GM19452 (cell line): Measurements from ENCODE around the gene RXFP1.
A peak's percentile ranks its signal among the peaks of the same experiment; 100 is the strongest.

Experiments
- ATAC-seq: cut with Tn5 transposase; IDR thresholded peaks from one replicate; pipeline ENCODE4 v1.9.1; 2021; ENCODE audit not compliant: unreplicated experiment

Gene RXFP1

DNA sequence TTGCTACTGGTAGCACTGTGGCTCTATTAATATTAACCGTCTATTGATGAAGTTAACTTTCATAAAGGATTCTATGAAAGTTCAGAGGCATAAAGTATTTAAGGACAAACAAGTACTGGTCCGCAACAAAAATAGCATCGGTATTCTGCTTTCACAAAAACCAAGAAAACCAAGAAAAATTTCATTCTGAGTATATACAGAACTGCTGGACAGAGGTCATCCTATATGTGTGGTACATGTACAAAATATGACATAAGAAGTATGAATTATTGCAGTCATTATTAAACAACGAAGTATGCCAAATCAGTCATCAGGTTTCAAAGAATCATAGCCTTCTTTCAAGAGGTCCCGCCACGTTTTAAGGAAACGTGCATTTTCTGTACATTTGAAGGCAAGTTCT is 147.6 kb downstream of the RXFP1 start:
- no peak for ATAC-seq

GRCh38 chr4:158670975-158671664 is 149.4 kb downstream of the RXFP1 start:
- peak; percentile 28 for ATAC-seq

- no peak for ATAC-seq
These were observed 149.9 kb downstream of the RXFP1 start, which contains the start of gene C4orf46 for GRCh38 chr4:158671665-158671914. TSS of gene C4orf46 (minus strand) at chr4:158671887. CDS start at chr4:158671801, 86 bp downstream.

- ATAC-seq = peak; percentile 84
These were observed 150.5 kb downstream of the RXFP1 start, which contains the start of gene ETFDH for GRCh38 chr4:158671915-158672806. TSS of gene ETFDH (plus strand) at chr4:158672296. CDS start at chr4:158672457, 161 bp downstream.

DNA sequence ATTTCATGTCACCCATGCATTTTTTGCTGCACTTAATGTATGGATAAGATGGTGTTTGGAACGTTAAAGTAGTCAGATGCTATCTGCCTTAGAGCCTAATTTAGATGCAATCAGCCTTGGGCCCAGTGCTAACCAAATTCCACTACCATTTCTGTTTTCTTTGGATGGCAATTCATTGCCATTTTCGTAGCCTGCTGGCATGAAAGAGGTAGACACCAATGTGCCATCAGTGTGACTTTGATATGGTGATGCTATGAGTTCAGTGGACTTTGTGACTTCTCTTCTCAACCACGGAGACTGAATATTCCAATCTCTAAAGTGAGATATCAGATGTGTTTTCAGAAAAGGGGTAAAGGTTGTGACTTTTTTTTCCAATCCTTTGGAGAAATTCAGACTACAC is 152.0 kb downstream of the RXFP1 start:
- ATAC-seq = no peak

DNA sequence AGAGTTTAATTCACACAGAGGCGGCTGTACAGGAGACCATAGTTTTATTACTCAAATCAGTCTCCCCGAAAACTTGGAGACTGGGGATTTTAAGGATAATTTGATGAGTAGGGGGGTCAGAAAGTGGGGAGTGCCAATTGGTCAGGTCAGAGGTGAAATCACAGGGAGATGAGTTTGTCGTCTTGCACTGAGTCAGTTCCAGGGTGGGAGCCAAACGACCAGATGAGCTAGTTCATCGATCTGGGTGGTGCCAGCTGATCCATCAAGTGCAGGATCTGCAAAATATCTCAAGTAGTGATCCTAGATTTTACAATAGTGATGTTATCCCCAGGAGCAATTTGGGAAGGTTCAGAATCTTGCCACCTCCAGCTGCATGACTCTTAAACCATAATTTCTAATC is 154.4 kb downstream of the RXFP1 start:
- ATAC-seq = no peak

- ATAC-seq = no peak
These were observed 157.1 kb downstream of the RXFP1 start for GRCh38 chr4:158678767-158679166.

DNA sequence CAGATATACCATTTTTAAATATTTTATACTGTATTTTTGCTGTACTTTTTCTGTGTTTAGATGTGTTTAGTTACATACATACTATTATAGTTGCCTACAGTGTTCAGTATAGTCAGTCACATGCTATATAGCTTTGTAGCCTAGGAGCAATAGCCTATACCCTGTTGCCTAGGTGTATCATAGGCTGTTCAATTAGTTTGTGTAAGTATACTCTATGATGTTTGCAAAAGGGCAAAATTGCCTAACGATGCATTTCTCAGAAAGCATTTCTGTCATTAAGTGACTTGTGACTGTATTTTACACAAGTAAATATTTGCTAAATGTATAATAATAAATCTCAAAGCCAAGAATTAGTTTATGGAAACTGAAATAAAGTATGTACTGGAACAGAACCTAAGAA is 159.9 kb downstream of the RXFP1 start:
- no peak for ATAC-seq

- no peak for ATAC-seq
These were observed 160.4 kb downstream of the RXFP1 start for GRCh38 chr4:158682066-158682465.

DNA sequence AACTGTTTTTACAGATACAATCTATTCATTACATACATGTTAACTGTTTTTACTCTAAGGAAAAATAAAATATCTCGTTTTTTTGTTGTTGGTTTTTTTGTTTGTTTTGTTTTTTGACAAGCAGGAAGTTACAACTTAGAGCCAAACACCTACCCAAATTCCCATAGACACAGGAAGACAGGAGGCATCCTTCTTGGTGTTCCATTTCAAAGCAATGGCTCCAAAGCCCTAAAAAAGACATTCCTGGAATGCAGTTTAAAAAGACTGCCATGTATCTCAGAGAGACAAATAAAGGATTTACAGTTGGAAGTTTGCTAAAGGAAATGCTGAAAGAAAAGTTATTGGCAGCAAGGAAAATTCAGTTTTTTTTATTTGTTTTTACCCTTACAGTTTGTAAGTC is 167.1 kb downstream of the RXFP1 start:
- ATAC-seq = no peak
